ENCODE measurements around the gene MAP7. TPM values are rescaled to one million over a fixed set of nuclear protein-coding genes. Genes with fewer than 3 reads are reported as not detected.

The MAP7 gene
- total RNA-seq, 1 experiment from 2014 or later = 1.7 TPM

GRCh38 chr6:136426627-136427377 lies 123.4 kb downstream of the MAP7 start:
- DNase-seq (ENCODE audit: low read depth) = no peak

- DNase-seq (ENCODE audit: low read depth) = no peak
Observed at GRCh38 chr6:136425793-136426192, 124.4 kb downstream of the MAP7 start.

GRCh38 chr6:136424901-136425300 lies 125.3 kb downstream of the MAP7 start:
- DNase-seq (ENCODE audit: low read depth) = no peak

- no peak for DNase-seq (ENCODE audit: low read depth)
Observed at GRCh38 chr6:136424450-136424849, 125.8 kb downstream of the MAP7 start.

GRCh38 chr6:136421537-136422158 lies 128.6 kb downstream of the MAP7 start:
- DNase-seq (ENCODE audit: low read depth) = no peak

- DNase-seq (ENCODE audit: low read depth) = no peak
Observed at GRCh38 chr6:136420853-136421252, 129.4 kb downstream of the MAP7 start.

GRCh38 chr6:136415351-136416007 lies 134.7 kb downstream of the MAP7 start:
- DNase-seq (ENCODE audit: low read depth) = no peak

GRCh38 chr6:136412410-136412809 lies 137.8 kb downstream of the MAP7 start:
- DNase-seq (ENCODE audit: low read depth) = no peak

- no peak for DNase-seq (ENCODE audit: low read depth)
Observed at GRCh38 chr6:136411453-136412354, 138.5 kb downstream of the MAP7 start.

GRCh38 chr6:136411025-136411325 lies 139.2 kb downstream of the MAP7 start:
- DNase-seq (ENCODE audit: low read depth) = no peak

GRCh38 chr6:136410201-136411024 lies 139.8 kb downstream of the MAP7 start:
- no peak for DNase-seq (ENCODE audit: low read depth)

GRCh38 chr6:136409597-136409996 lies 140.6 kb downstream of the MAP7 start:
- no peak for DNase-seq (ENCODE audit: low read depth)

- peak; percentile 26 for DNase-seq (ENCODE audit: low read depth)
Observed at GRCh38 chr6:136408204-136408603, 142.0 kb downstream of the MAP7 start.

GRCh38 chr6:136405420-136406029 lies 144.7 kb downstream of the MAP7 start:
- no peak for DNase-seq (ENCODE audit: low read depth)

GRCh38 chr6:136404627-136405419 lies 145.4 kb downstream of the MAP7 start:
- no peak for DNase-seq (ENCODE audit: low read depth)

GRCh38 chr6:136404007-136404406 lies 146.2 kb downstream of the MAP7 start:
- DNase-seq (ENCODE audit: low read depth) = no peak

- peak; percentile 93 for DNase-seq (ENCODE audit: low read depth)
Observed at GRCh38 chr6:136403110-136403980, 146.9 kb downstream of the MAP7 start.

- peak; percentile 55 for DNase-seq (ENCODE audit: low read depth)
Observed at GRCh38 chr6:136401749-136402148, 148.5 kb downstream of the MAP7 start.
